Activated T-cell treated with anti-CD3 and anti-CD28 coated beads, Interleukin-2, amount 50 U/mL, for 72 hours (primary cell): Measurements from ENCODE around the gene CCDC194. TPM values are rescaled to one million over a fixed set of nuclear protein-coding genes. Genes with fewer than 3 reads are reported as not detected.

Experiments
- ATAC-seq, 2 donors: fragments of 150-1000 bp; cut with Tn5 transposase; replicated peaks in 1 of 2; 2 replicates each; pipeline ENCODE4 v1.10.0; 2021; ENCODE audit warnings: moderate library complexity in 2 of 2, mild to moderate bottlenecking in 1 of 2
- DNase-seq, 2 donors: peaks; one replicate each; pipeline ENCODE4 v3.0.0; 2021 to 2022; ENCODE audit warnings: mixed read lengths in 1 of 2
- H3K27ac Mint-ChIP-seq: one replicate; pipeline ENCODE4 v1.8.0; 2022; ENCODE audit warnings: mild to moderate bottlenecking, moderate library complexity, mixed read lengths
- H3K27me3 Mint-ChIP-seq: one replicate; pipeline ENCODE4 v1.8.0; 2022; ENCODE audit warnings: low read depth, mixed read lengths
- H3K36me3 Mint-ChIP-seq, 2 donors: one replicate each; pipeline ENCODE4 v1.8.0; 2022; ENCODE audit warnings: mixed read lengths in 2 of 2, mild to moderate bottlenecking in 1 of 2; ENCODE audit not compliant: insufficient read depth in 2 of 2
- H3K4me1 Mint-ChIP-seq: one replicate; pipeline ENCODE4 v1.8.0; 2022; ENCODE audit warnings: low read depth, mixed read lengths
- H3K4me3 Mint-ChIP-seq, 2 donors: one replicate each; pipeline ENCODE4 v1.8.0; 2022; ENCODE audit warnings: mild to moderate bottlenecking in 2 of 2, mixed read lengths in 2 of 2, moderate library complexity in 2 of 2
- H3K9me3 Mint-ChIP-seq, 2 donors: one replicate each; pipeline ENCODE4 v1.8.0; 2022; ENCODE audit warnings: mixed read lengths in 2 of 2
- total RNA-seq, 2 donors: library from RNA; stranded (reverse); gene quantifications; one replicate each; pipeline ENCODE4 v1.2.3, GENCODE V29; 2022

The CCDC194 gene
- total RNA-seq, 2 donors from 2014 or later, result 2.2 to 2.8 TPM

GRCh38 chr19:17419154-17419620, 25.2 kb upstream of the CCDC194 start:
- peaks cover 18% of the 10 kb centered on the region for H3K4me1 Mint-ChIP-seq
- ATAC-seq, result no peak
- peak overlapping the region; percentile 97 to 100 for H3K4me3 Mint-ChIP-seq
- H3K36me3 Mint-ChIP-seq, result peaks cover 0 to 1% of the 10 kb centered on the region in 2 donors
- H3K27me3 Mint-ChIP-seq, result no peaks in the 10 kb centered on the region
- peak overlapping the region; percentile 98 for H3K27ac Mint-ChIP-seq
- no peak for DNase-seq
- H3K9me3 Mint-ChIP-seq, result no peaks in the 10 kb centered on the region

GRCh38 chr19:17418710-17419109, 24.7 kb upstream of the CCDC194 start:
- DNase-seq (no peak), ATAC-seq (no peak)
- peak overlapping the region; percentile 97 to 100 for H3K4me3 Mint-ChIP-seq
- H3K27me3 Mint-ChIP-seq, result no peaks in the 10 kb centered on the region
- H3K27ac Mint-ChIP-seq, result no peak overlapping the region
- H3K9me3 Mint-ChIP-seq, result no peaks in the 10 kb centered on the region
- peaks cover 18% of the 10 kb centered on the region for H3K4me1 Mint-ChIP-seq
- H3K36me3 Mint-ChIP-seq, result peaks cover 0 to 1% of the 10 kb centered on the region in 2 donors

GRCh38 chr19:17415121-17415520, 21.1 kb upstream of the CCDC194 start:
- no peak overlapping the region for H3K4me3 Mint-ChIP-seq
- DNase-seq (no peak), ATAC-seq (no peak)
- no peaks in the 10 kb centered on the region for H3K27me3 Mint-ChIP-seq
- peak overlapping the region; percentile 69 for H3K27ac Mint-ChIP-seq
- peaks cover 1 to 5% of the 10 kb centered on the region in 2 donors for H3K36me3 Mint-ChIP-seq
- peaks cover 25% of the 10 kb centered on the region for H3K4me1 Mint-ChIP-seq
- no peaks in the 10 kb centered on the region for H3K9me3 Mint-ChIP-seq

- H3K36me3 Mint-ChIP-seq, result peaks cover 1 to 5% of the 10 kb centered on the region in 2 donors
- no peaks in the 10 kb centered on the region for H3K27me3 Mint-ChIP-seq
- peaks cover 28% of the 10 kb centered on the region for H3K4me1 Mint-ChIP-seq
- DNase-seq (no peak), ATAC-seq (no peak)
- no peak overlapping the region for H3K4me3 Mint-ChIP-seq
- H3K27ac Mint-ChIP-seq, result no peak overlapping the region
- no peaks in the 10 kb centered on the region for H3K9me3 Mint-ChIP-seq
These were observed 20.1 kb upstream of the CCDC194 start for GRCh38 chr19:17414097-17414496.

GRCh38 chr19:17411801-17412200, 17.8 kb upstream of the CCDC194 start:
- Mint-ChIP-seq H3K27me3 (no peaks in the 10 kb centered on the region), H3K4me3 (no peak overlapping the region), H3K36me3 (peaks cover 1 to 5% of the 10 kb centered on the region in 2 donors), H3K4me1 (peaks cover 35% of the 10 kb centered on the region), H3K9me3 (no peaks in the 10 kb centered on the region), H3K27ac (no peak overlapping the region)
- ATAC-seq (no peak), DNase-seq (no peak)

GRCh38 chr19:17409990-17410389, 16.0 kb upstream of the CCDC194 start:
- DNase-seq, result no peak
- H3K4me3 Mint-ChIP-seq, result no peak overlapping the region
- H3K27ac Mint-ChIP-seq, result no peak overlapping the region
- ATAC-seq, result no peak
- peaks cover 1 to 5% of the 10 kb centered on the region in 2 donors for H3K36me3 Mint-ChIP-seq
- no peaks in the 10 kb centered on the region for H3K9me3 Mint-ChIP-seq
- peaks cover 50% of the 10 kb centered on the region for H3K4me1 Mint-ChIP-seq
- no peaks in the 10 kb centered on the region for H3K27me3 Mint-ChIP-seq

- Mint-ChIP-seq H3K4me1 (peaks cover 55% of the 10 kb centered on the region), H3K27ac (peak overlapping the region; percentile 91), H3K36me3 (no peaks in the 10 kb centered on the region), H3K27me3 (no peaks in the 10 kb centered on the region), H3K4me3 (peak overlapping the region; percentile 87 to 97), H3K9me3 (no peaks in the 10 kb centered on the region)
- no peak for DNase-seq
- peak; percentile 4 to 12 for ATAC-seq
These were observed 12.8 kb upstream of the CCDC194 start for GRCh38 chr19:17406887-17407196.

- no peaks in the 10 kb centered on the region for H3K9me3 Mint-ChIP-seq
- no peaks in the 10 kb centered on the region for H3K27me3 Mint-ChIP-seq
- peak overlapping the region; percentile 87 to 97 for H3K4me3 Mint-ChIP-seq
- H3K4me1 Mint-ChIP-seq, result peaks cover 55% of the 10 kb centered on the region
- ATAC-seq, result peak; percentile 52 to 53
- H3K27ac Mint-ChIP-seq, result peak overlapping the region; percentile 91
- peak; percentile 56 to 63 for DNase-seq
- peaks cover 0 to 2% of the 10 kb centered on the region in 2 donors for H3K36me3 Mint-ChIP-seq
These were observed 12.3 kb upstream of the CCDC194 start for GRCh38 chr19:17406046-17406886.

GRCh38 chr19:17405250-17406045, 11.5 kb upstream of the CCDC194 start, which contains the start of gene BST2:
Gene BST2, minus strand, starts transcription at chr19:17405630. Its CDS starts 55 bp downstream, at chr19:17405575.
- ATAC-seq (peak; percentile 69 to 81), DNase-seq (peak; percentile 55 to 58)
- Mint-ChIP-seq H3K27ac (peak within 1 kb of the TSS; percentile 91), H3K4me1 (peaks cover 54% of the 10 kb centered on the region), H3K36me3 (peaks cover 0 to 2% of the 10 kb centered on the region in 2 donors), H3K4me3 (peak within 1 kb of the TSS; percentile 87 to 97), H3K27me3 (no peaks in the 10 kb centered on the region), H3K9me3 (no peaks in the 10 kb centered on the region)

GRCh38 chr19:17404621-17405249, 10.7 kb upstream of the CCDC194 start:
- H3K4me3 Mint-ChIP-seq, result peak overlapping the region; percentile 87 to 97
- peaks cover 0 to 2% of the 10 kb centered on the region in 2 donors for H3K36me3 Mint-ChIP-seq
- ATAC-seq (no peak), DNase-seq (no peak)
- H3K27ac Mint-ChIP-seq, result peak overlapping the region; percentile 91
- H3K27me3 Mint-ChIP-seq, result no peaks in the 10 kb centered on the region
- H3K4me1 Mint-ChIP-seq, result peaks cover 53% of the 10 kb centered on the region
- no peaks in the 10 kb centered on the region for H3K9me3 Mint-ChIP-seq

GRCh38 chr19:17404015-17404414, 10.0 kb upstream of the CCDC194 start:
- Mint-ChIP-seq H3K36me3 (peaks cover 0 to 2% of the 10 kb centered on the region in 2 donors), H3K4me3 (peak overlapping the region; percentile 87 to 97), H3K27me3 (no peaks in the 10 kb centered on the region), H3K4me1 (peaks cover 46% of the 10 kb centered on the region), H3K27ac (no peak overlapping the region), H3K9me3 (no peaks in the 10 kb centered on the region)
- DNase-seq (peak; percentile 20 to 21), ATAC-seq (no peak)

- Mint-ChIP-seq H3K27ac (no peak overlapping the region), H3K9me3 (no peaks in the 10 kb centered on the region), H3K36me3 (peaks cover 0 to 5% of the 10 kb centered on the region in 2 donors), H3K27me3 (no peaks in the 10 kb centered on the region), H3K4me3 (peak overlapping the region; percentile 87 to 97), H3K4me1 (peaks cover 46% of the 10 kb centered on the region)
- DNase-seq (peak; percentile 40 to 51), ATAC-seq (peak in 1 of 2 donors; percentile 8)
These were observed 9.2 kb upstream of the CCDC194 start for GRCh38 chr19:17402982-17403855.
